HEK293 (cell line): ENCODE results near the gene HLA-DOB.

Experiments used
- CTCF ChIA-PET: fragments of 350-600 bp; formaldehyde crosslinking; extraction: SDS; loops from one replicate; lab custom pipeline; 2021; ENCODE audit warnings: antibody characterized with exemption; lab: Yijun Ruan, JAX
- POLR2A ChIA-PET: fragments of 300-600 bp; formaldehyde crosslinking; extraction: SDS; loops from one replicate; lab custom pipeline; 2020; ENCODE audit warnings: antibody characterized with exemption, inconsistent platforms; lab: Yijun Ruan, JAX
- H3K27ac ChIP-seq: fragments of 200-500 bp; sonication (Bioruptor generic); 2 replicates; pipeline ENCODE4 v1.5.1; 2014; ENCODE audit warnings: low read depth, low read length, control low read depth, inconsistent platforms; ENCODE audit errors: extremely low read depth
- H3K36me3 ChIP-seq, 2 experiments: fragments of 200-500 bp in 1 of 2; sonication (Bioruptor generic) in 1 of 2; 1 replicate in 1 of 2; 2 replicates in 1 of 2; pipeline ENCODE4 v1.5.1; 2014 to 2017; ENCODE audit warnings: inconsistent platforms in 2 of 2, low read length in 2 of 2; ENCODE audit not compliant: control insufficient read depth in 2 of 2, insufficient read depth in 1 of 2
- H3K4me1 ChIP-seq: fragments of 200-500 bp; sonication (Bioruptor generic); 2 replicates; pipeline ENCODE4 v1.5.1; 2014; ENCODE audit warnings: mild to moderate bottlenecking, low read length, inconsistent platforms; ENCODE audit not compliant: control insufficient read depth, insufficient read depth
- H3K4me3 ChIP-seq: 2 replicates; pipeline ENCODE4 v1.5.1; 2011; ENCODE audit warnings: low read depth, mild to moderate bottlenecking, control low read depth, low read length, moderate library complexity
- H3K9me3 ChIP-seq: fragments of 200-500 bp; sonication (Bioruptor generic); 2 replicates; pipeline ENCODE4 v1.5.1; 2014; ENCODE audit warnings: low read depth, low read length, inconsistent platforms; ENCODE audit not compliant: control insufficient read depth, insufficient read depth
- EGR2 ChIP-seq: fragments of 450-650 bp; formaldehyde crosslinking; IDR thresholded peaks from 2 replicates; pipeline ENCODE4 v1.5.1; 2016; ENCODE audit warnings: low read depth, missing biosample characterization, missing genetic modification characterization
- KLF16 ChIP-seq: fragments of 450-650 bp; formaldehyde crosslinking; IDR thresholded peaks from 2 replicates; pipeline ENCODE4 v1.5.1; 2017; ENCODE audit warnings: missing biosample characterization, missing genetic modification characterization
- SCRT1 ChIP-seq: fragments of 450-650 bp; formaldehyde crosslinking; IDR thresholded peaks from 2 replicates; pipeline ENCODE4 v1.5.1; 2016; ENCODE audit warnings: missing biosample characterization, missing genetic modification characterization, borderline replicate concordance
- ZBTB11 ChIP-seq: fragments of 450-650 bp; formaldehyde crosslinking; conservative IDR thresholded peaks from 2 replicates; pipeline ENCODE4 v1.5.1; 2016; ENCODE audit warnings: low read depth, missing biosample characterization, missing genetic modification characterization
- ZFHX2 ChIP-seq: fragments of 450-650 bp; formaldehyde crosslinking; conservative IDR thresholded peaks from 2 replicates; pipeline ENCODE4 v1.5.1; 2016; ENCODE audit warnings: missing biosample characterization, missing genetic modification characterization
- ZNF138 ChIP-seq: fragments of 450-650 bp; formaldehyde crosslinking; IDR thresholded peaks from 2 replicates; pipeline ENCODE4 v1.5.1; 2016; ENCODE audit warnings: missing biosample characterization, missing genetic modification characterization, borderline replicate concordance
- ZNF2 ChIP-seq: fragments of 450-650 bp; formaldehyde crosslinking; IDR thresholded peaks from 2 replicates; pipeline ENCODE4 v1.5.1; 2016; ENCODE audit warnings: missing biosample characterization, missing genetic modification characterization
- ZNF221 ChIP-seq: fragments of 450-650 bp; formaldehyde crosslinking; IDR thresholded peaks from 2 replicates; pipeline ENCODE4 v1.5.1; 2017; ENCODE audit warnings: missing biosample characterization, missing genetic modification characterization, borderline replicate concordance
- ZNF416 ChIP-seq: fragments of 450-650 bp; formaldehyde crosslinking; IDR thresholded peaks from 2 replicates; pipeline ENCODE4 v1.5.1; 2016; ENCODE audit warnings: missing biosample characterization, missing genetic modification characterization
- ZNF514 ChIP-seq: fragments of 450-650 bp; formaldehyde crosslinking; IDR thresholded peaks from 2 replicates; pipeline ENCODE4 v1.5.1; 2016; ENCODE audit warnings: missing biosample characterization, missing genetic modification characterization
- ZNF639 ChIP-seq: fragments of 450-650 bp; formaldehyde crosslinking; IDR thresholded peaks from 2 replicates; pipeline ENCODE4 v1.5.1; 2016; ENCODE audit warnings: missing biosample characterization, missing genetic modification characterization
- ZNF658 ChIP-seq: fragments of 450-650 bp; formaldehyde crosslinking; IDR thresholded peaks from 2 replicates; pipeline ENCODE4; 2016; ENCODE audit warnings: missing biosample characterization, missing genetic modification characterization
- ZNF768 ChIP-seq: fragments of 450-650 bp; formaldehyde crosslinking; IDR thresholded peaks from 2 replicates; pipeline ENCODE4 v1.5.1; 2018; ENCODE audit warnings: missing biosample characterization, mild to moderate bottlenecking, missing genetic modification characterization
- ZNF792 ChIP-seq: fragments of 450-650 bp; formaldehyde crosslinking; IDR thresholded peaks from 2 replicates; pipeline ENCODE4 v1.5.1; 2016; ENCODE audit warnings: missing biosample characterization, missing genetic modification characterization
- TF ChIP-seq, protein P1 (sequence below): fragments of 450-650 bp; formaldehyde crosslinking; conservative IDR thresholded peaks from 2 replicates; pipeline ENCODE4 v1.5.1; 2016; ENCODE audit warnings: low read depth, missing biosample characterization, missing genetic modification characterization
- TF ChIP-seq, protein P2 (sequence below): fragments of 450-650 bp; formaldehyde crosslinking; optimal IDR thresholded peaks from 2 replicates; pipeline ENCODE3; 2016; ENCODE audit warnings: missing biosample characterization, mild to moderate bottlenecking, missing genetic modification characterization
- TF ChIP-seq, protein P3 (sequence below): fragments of 450-650 bp; formaldehyde crosslinking; IDR thresholded peaks from 2 replicates; pipeline ENCODE4 v1.5.1; 2016; ENCODE audit warnings: missing biosample characterization, missing genetic modification characterization

Gene HLA-DOB

DNA sequence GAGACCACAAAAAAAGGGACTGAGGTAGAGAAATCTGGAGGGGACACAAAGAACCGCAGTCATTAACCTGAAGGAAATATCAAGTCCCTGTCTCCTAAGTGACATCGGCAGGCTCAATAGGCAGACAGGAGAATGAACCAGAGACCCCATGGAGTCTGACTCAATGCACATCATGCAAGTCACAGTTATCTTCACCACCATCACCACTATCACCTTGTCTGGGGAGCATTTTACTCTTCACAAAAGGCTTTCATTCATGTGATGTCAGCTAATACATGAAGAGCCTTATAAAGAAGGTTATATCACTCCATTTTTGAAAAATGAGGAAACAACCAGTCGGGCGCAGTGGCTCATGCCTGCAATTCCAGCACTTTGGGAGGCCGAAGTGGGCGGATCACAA, 32.3 kb upstream of the HLA-DOB start:
- Histone ChIP-seq H3K4me3 (no peak overlapping the region), H3K4me1 (no peaks in the 10 kb centered on the region; the same call in 1 of the 2 replicates), H3K9me3 (no peaks in the 10 kb centered on the region), H3K27ac (no peak overlapping the region)
- CTCF ChIA-PET: interaction anchor here (0.7 to 3.2 kb wide), 2 partner anchors 10 to 1087 kb away, joined by 4 to 29 read pairs; partner anchors contain the start of gene TAP2
- no peak for TF ChIP-seq ZNF416 (tag by site-specific recombination)
- TF ChIP-seq ZNF768: no peak
- no peak for TF ChIP-seq ZFHX2 (tag by site-specific recombination)
- no peak for TF ChIP-seq ZBTB11 (tag by site-specific recombination)
- no peak for TF ChIP-seq ZNF221 (tag by site-specific recombination)
- TF ChIP-seq, protein P1, sequence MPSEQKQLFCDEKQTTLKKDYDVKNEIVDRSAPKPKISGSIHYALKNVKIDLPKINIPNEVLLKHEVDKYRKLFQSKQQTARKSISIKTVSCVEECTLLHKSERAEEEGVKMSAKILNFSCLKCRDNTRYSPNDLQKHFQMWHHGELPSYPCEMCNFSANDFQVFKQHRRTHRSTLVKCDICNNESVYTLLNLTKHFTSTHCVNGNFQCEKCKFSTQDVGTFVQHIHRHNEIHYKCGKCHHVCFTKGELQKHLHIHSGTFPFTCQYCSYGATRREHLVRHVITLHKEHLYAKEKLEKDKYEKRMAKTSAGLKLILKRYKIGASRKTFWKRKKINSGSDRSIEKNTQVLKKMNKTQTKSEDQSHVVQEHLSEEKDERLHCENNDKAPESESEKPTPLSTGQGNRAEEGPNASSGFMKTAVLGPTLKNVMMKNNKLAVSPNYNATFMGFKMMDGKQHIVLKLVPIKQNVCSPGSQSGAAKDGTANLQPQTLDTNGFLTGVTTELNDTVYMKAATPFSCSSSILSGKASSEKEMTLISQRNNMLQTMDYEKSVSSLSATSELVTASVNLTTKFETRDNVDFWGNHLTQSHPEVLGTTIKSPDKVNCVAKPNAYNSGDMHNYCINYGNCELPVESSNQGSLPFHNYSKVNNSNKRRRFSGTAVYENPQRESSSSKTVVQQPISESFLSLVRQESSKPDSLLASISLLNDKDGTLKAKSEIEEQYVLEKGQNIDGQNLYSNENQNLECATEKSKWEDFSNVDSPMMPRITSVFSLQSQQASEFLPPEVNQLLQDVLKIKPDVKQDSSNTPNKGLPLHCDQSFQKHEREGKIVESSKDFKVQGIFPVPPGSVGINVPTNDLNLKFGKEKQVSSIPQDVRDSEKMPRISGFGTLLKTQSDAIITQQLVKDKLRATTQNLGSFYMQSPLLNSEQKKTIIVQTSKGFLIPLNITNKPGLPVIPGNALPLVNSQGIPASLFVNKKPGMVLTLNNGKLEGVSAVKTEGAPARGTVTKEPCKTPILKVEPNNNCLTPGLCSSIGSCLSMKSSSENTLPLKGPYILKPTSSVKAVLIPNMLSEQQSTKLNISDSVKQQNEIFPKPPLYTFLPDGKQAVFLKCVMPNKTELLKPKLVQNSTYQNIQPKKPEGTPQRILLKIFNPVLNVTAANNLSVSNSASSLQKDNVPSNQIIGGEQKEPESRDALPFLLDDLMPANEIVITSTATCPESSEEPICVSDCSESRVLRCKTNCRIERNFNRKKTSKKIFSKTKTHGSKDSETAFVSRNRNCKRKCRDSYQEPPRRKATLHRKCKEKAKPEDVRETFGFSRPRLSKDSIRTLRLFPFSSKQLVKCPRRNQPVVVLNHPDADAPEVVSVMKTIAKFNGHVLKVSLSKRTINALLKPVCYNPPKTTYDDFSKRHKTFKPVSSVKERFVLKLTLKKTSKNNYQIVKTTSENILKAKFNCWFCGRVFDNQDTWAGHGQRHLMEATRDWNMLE (tag by site-specific recombination): no peak
- TF ChIP-seq ZNF792 (tag by site-specific recombination): no peak
- TF ChIP-seq, protein P2, sequence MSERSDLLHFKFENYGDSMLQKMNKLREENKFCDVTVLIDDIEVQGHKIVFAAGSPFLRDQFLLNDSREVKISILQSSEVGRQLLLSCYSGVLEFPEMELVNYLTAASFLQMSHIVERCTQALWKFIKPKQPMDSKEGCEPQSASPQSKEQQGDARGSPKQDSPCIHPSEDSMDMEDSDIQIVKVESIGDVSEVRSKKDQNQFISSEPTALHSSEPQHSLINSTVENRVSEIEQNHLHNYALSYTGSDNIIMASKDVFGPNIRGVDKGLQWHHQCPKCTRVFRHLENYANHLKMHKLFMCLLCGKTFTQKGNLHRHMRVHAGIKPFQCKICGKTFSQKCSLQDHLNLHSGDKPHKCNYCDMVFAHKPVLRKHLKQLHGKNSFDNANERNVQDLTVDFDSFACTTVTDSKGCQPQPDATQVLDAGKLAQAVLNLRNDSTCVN (tag by site-specific recombination): no peak
- TF ChIP-seq, protein P3, sequence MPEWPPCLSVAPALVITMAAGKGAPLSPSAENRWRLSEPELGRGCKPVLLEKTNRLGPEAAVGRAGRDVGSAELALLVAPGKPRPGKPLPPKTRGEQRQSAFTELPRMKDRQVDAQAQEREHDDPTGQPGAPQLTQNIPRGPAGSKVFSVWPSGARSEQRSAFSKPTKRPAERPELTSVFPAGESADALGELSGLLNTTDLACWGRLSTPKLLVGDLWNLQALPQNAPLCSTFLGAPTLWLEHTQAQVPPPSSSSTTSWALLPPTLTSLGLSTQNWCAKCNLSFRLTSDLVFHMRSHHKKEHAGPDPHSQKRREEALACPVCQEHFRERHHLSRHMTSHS: no peak
- no peak for TF ChIP-seq ZNF138
- TF ChIP-seq ZNF658: no peak
- TF ChIP-seq SCRT1 (tag by site-specific recombination): no peak
- no peak for TF ChIP-seq KLF16 (tag by site-specific recombination)
- no peak for TF ChIP-seq ZNF639
- TF ChIP-seq ZNF514 (tag by site-specific recombination): no peak
- TF ChIP-seq ZNF2 (tag by site-specific recombination): no peak
- no peak for TF ChIP-seq EGR2 (tag by site-specific recombination)
- TF ChIP-seq, all 188 proteins: peak for 0
- H3K36me3 ChIP-seq: peaks cover 6 to 54% of the 10 kb centered on the region in 2 experiments; a peak in 2 of 3 replicates
- POLR2A ChIA-PET: interaction anchor here (0.6 kb wide), 1 partner anchor 10 kb away, joined by 4 read pairs; the partner anchor contains the start of gene TAP2
